Vagina (tissue), 2 donors: ENCODE measurements around the gene SLC39A7. TPM values are rescaled to one million over a fixed set of nuclear protein-coding genes. Genes with fewer than 3 reads are reported as not detected.

Experiments used
- DNase-seq, 2 donors: peaks; one replicate each; pipeline ENCODE4 v3.0.0-alpha.2; 2017; ENCODE audit errors: extremely low spot score in 2 of 2
- H3K27ac ChIP-seq: fragments of 200-600 bp; sonication (generic); one replicate; pipeline ENCODE4 v1.5.1; 2019
- H3K27me3 ChIP-seq: fragments of 200-600 bp; sonication (generic); one replicate; pipeline ENCODE4 v1.5.1; 2019
- H3K36me3 ChIP-seq, 2 donors: fragments of 200-600 bp; sonication (generic); one replicate each; pipeline ENCODE4 v1.5.1; 2017 to 2019
- H3K4me1 ChIP-seq: fragments of 200-600 bp; sonication (generic); one replicate; pipeline ENCODE4 v1.5.1; 2019
- H3K4me3 ChIP-seq, 2 donors: fragments of 200-600 bp; sonication (generic); 1 replicate in 1 of 2; 2 replicates in 1 of 2; pipeline ENCODE4 v1.5.1; 2016 to 2019
- H3K9me3 ChIP-seq: fragments of 200-600 bp; sonication (generic); one replicate; pipeline ENCODE4 v1.5.1; 2019
- POLR2A ChIP-seq, 2 donors: fragments of 450-650 bp; IDR thresholded peaks; one replicate each; pipeline ENCODE4 v1.6.1; 2017; ENCODE audit warnings: antibody characterized with exemption in 2 of 2, mild to moderate bottlenecking in 2 of 2, moderate library complexity in 2 of 2
- POLR2AphosphoS5 ChIP-seq, 2 donors: sonication (generic); formaldehyde crosslinking; IDR thresholded peaks; one replicate each; pipeline ENCODE4 v1.9.0; 2017; ENCODE audit warnings: antibody characterized with exemption in 2 of 2, mild to moderate bottlenecking in 2 of 2, low read depth in 1 of 2; ENCODE audit not compliant: insufficient read depth in 1 of 2
- intact Hi-C: fragments of 100-400 bp; cut with DNase I; formaldehyde crosslinking; loops from one replicate; pipeline ENCODE4 v1.15.1; 2023
- total RNA-seq: library from RNA; depleted of rRNA; stranded (reverse); fragments of >200 nt; gene quantifications from one replicate; pipeline ENCODE4 v1.2.3, GENCODE V29; 2016
- TF ChIP-seq, protein P1 (sequence below), 3 experiments: fragments of 450-650 bp in 2 of 3; fragments of 200-600 bp in 1 of 3; sonication (generic) in 1 of 3; IDR thresholded peaks; one replicate each; pipeline ENCODE4 v1.5.1; 2017 to 2019; ENCODE audit warnings: antibody characterized with exemption in 3 of 3, mild to moderate bottlenecking in 2 of 3, moderate library complexity in 2 of 3

The SLC39A7 gene
- total RNA-seq, 1 donor from 2014 or later: 36.3 TPM

DNA sequence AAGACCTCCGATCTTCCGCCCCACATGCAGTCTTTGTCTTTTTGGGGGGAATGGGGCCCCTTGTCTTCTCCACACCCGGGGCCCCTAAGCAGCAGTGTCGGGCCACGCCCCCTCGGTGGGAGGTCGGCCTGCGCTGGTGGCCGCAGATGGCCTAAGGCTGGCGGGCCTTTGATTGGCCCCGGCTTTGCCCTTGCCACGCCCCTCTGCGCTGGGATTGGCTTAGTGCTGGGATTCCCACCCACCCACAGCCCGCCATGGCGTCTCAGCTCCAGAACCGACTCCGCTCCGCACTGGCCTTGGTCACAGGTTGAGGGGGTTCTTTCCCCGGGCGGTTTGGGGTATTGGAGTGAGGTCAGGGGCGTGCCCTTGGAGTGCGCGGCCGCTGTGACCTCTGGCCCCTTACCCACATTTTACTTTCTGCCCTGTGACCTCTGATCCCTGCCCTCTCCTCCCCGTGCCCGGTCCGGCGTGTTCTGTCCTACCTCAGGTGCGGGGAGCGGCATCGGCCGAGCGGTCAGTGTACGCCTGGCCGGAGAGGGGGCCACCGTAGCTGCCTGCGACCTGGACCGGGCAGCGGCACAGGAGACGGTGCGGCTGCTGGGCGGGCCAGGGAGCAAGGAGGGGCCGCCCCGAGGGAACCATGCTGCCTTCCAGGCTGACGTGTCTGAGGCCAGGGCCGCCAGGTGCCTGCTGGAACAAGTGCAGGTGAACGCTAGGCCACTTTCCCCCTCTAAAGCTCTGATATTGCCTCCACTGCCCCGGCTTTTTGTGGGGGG lies 3.9 kb downstream of the SLC39A7 start, which contains the start of gene HSD17B8:
Gene HSD17B8 (plus strand): TSS at position 241 of the 776 bp plus-strand sequence. CDS start 14 bp downstream, at position 255.
- H3K4me3 ChIP-seq: peak within 1 kb of the TSS; percentile 52
- TF ChIP-seq POLR2AphosphoS5 (IDR thresholded peaks at IDR 0.05; ENCODE audit: insufficient read depth in 1 of 2, low read depth in 1 of 2) (peak; percentile 63 to 70), POLR2A (IDR thresholded peaks at IDR 0.05) (peak in 1 of 2 donors; percentile 15)
- TF ChIP-seq, protein P1, sequence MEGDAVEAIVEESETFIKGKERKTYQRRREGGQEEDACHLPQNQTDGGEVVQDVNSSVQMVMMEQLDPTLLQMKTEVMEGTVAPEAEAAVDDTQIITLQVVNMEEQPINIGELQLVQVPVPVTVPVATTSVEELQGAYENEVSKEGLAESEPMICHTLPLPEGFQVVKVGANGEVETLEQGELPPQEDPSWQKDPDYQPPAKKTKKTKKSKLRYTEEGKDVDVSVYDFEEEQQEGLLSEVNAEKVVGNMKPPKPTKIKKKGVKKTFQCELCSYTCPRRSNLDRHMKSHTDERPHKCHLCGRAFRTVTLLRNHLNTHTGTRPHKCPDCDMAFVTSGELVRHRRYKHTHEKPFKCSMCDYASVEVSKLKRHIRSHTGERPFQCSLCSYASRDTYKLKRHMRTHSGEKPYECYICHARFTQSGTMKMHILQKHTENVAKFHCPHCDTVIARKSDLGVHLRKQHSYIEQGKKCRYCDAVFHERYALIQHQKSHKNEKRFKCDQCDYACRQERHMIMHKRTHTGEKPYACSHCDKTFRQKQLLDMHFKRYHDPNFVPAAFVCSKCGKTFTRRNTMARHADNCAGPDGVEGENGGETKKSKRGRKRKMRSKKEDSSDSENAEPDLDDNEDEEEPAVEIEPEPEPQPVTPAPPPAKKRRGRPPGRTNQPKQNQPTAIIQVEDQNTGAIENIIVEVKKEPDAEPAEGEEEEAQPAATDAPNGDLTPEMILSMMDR (IDR thresholded peaks at IDR 0.05): no peak
- no peak for DNase-seq
- H3K36me3 ChIP-seq: peaks cover 0 to 22% of the 10 kb centered on the region in 2 donors
- H3K9me3 ChIP-seq: no peaks in the 10 kb centered on the region
- H3K27ac ChIP-seq: peak within 1 kb of the TSS; percentile 36
- intact Hi-C loops: loop anchor here (5.0 to 10.0 kb wide), 2 partner anchors 68 to 1020 kb away; partner anchors contain the start of genes AGER, RPS18 and VPS52
- H3K4me1 ChIP-seq: peaks cover 68% of the 10 kb centered on the region
- H3K27me3 ChIP-seq: no peaks in the 10 kb centered on the region

- Histone ChIP-seq H3K36me3 (peaks cover 0 to 30% of the 10 kb centered on the region in 2 donors), H3K27me3 (no peaks in the 10 kb centered on the region), H3K4me3 (peak overlapping the region; percentile 52), H3K4me1 (peaks cover 68% of the 10 kb centered on the region), H3K9me3 (no peaks in the 10 kb centered on the region), H3K27ac (peak overlapping the region; percentile 36)
- intact Hi-C loops: loop anchor here (10.0 kb wide), 1 partner anchor 1021 kb away; the partner anchor contains the start of gene AGER
- no peak for DNase-seq
- TF ChIP-seq, protein P1 (IDR thresholded peaks at IDR 0.05): no peak
- TF ChIP-seq POLR2A (IDR thresholded peaks at IDR 0.05) (no peak), POLR2AphosphoS5 (IDR thresholded peaks at IDR 0.05; ENCODE audit: insufficient read depth in 1 of 2, low read depth in 1 of 2) (no peak)
Measured at GRCh38 chr6:33205191-33206026, 4.7 kb downstream of the SLC39A7 start.

GRCh38 chr6:33206027-33206863 lies 5.6 kb downstream of the SLC39A7 start:
- Histone ChIP-seq H3K4me1 (peaks cover 65% of the 10 kb centered on the region), H3K36me3 (peaks cover 0 to 30% of the 10 kb centered on the region in 2 donors), H3K9me3 (no peaks in the 10 kb centered on the region), H3K27ac (no peak overlapping the region), H3K4me3 (no peak overlapping the region), H3K27me3 (no peaks in the 10 kb centered on the region)
- TF ChIP-seq, protein P1 (IDR thresholded peaks at IDR 0.05): no peak
- TF ChIP-seq POLR2A (IDR thresholded peaks at IDR 0.05) (no peak), POLR2AphosphoS5 (IDR thresholded peaks at IDR 0.05; ENCODE audit: insufficient read depth in 1 of 2, low read depth in 1 of 2) (no peak)
- DNase-seq: no peak
- intact Hi-C loops: loop anchor here (10.0 kb wide), 1 partner anchor 1021 kb away; the partner anchor contains the start of gene AGER

DNA sequence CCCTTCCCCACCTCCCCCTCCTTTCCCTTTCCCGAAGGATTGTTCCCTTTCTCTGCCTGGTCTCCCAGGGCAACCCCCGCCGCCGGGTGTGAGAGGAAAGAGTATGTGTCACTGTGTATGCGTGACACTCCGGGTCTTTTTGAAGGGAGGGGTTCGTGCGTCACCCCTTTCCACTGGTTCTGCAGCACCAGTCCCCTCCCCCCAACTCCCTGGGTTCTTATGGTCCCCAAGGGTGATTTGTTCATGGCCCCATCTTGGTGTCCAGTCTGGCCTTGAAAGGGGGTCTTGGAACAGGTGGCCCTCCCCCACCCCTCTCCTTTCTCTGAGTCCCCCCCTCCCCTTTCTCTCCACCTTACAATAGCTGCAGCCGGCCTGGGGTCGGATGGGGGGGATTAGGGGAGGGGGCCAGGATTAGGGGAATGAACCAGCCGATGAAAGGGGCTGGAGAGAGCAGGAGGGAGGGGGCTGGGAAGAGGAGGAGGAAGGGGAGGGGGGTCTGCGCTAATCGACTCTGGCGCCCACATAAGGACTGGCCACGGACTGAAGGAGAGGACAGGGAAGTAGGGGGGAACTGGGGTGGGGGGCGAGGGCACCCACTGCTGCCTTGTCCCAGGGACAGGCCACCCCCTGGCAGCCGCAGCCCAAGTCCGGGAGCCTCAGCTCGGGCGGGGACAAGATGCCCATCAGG lies 6.3 kb downstream of the SLC39A7 start:
- intact Hi-C loops: loop anchor here (10.0 kb wide), 1 partner anchor 1022 kb away; the partner anchor contains the start of gene AGER
- Histone ChIP-seq H3K4me3 (peak overlapping the region; percentile 85 to 93), H3K27me3 (no peaks in the 10 kb centered on the region), H3K27ac (peak overlapping the region; percentile 98), H3K4me1 (peaks cover 57% of the 10 kb centered on the region), H3K36me3 (peaks cover 0 to 30% of the 10 kb centered on the region in 2 donors), H3K9me3 (no peaks in the 10 kb centered on the region)
- no peak for TF ChIP-seq POLR2AphosphoS5 (IDR thresholded peaks at IDR 0.05; ENCODE audit: insufficient read depth in 1 of 2, low read depth in 1 of 2)
- TF ChIP-seq, protein P1 (IDR thresholded peaks at IDR 0.05): no peak
- no peak for TF ChIP-seq POLR2A (IDR thresholded peaks at IDR 0.05)
- no peak for DNase-seq
